ENCODE data around the gene BMAL1. TPM values are rescaled to one million over a fixed set of nuclear protein-coding genes. Genes with fewer than 3 reads are reported as not detected.

The BMAL1 gene
- polyA plus RNA-seq, 1 experiment: 12.5 TPM

DNA sequence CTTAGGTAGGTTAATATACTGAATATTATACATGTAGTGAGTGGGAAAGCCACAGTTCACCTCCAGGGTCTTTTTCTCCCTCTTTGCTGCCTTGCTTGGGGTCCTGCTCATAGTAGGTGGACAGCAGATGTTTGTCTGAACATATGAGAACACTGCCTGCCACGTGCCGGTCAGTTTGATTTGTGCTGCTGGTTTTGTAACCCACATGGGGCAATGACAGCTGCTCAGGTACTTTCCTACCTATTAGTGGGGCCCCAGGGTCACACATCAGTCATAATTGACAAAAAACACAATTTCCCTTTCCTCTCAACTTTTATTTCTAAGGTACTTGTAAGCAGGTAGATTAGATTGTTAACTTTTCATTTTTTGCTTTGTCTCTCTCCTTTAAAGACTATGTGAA is 43.8 kb downstream of the BMAL1 start:
- Histone ChIP-seq H3K4me3 (ENCODE audit: low read depth, low read length) (no peak overlapping the region), H3K27ac (ENCODE audit: low read depth, low read length) (no peak overlapping the region), H3K9me3 (ENCODE audit: control insufficient read depth, insufficient read depth, low read length) (no peaks in the 10 kb centered on the region), H3K27me3 (ENCODE audit: control insufficient read depth, insufficient read depth, low read length) (no peaks in the 10 kb centered on the region)
- no peak for DNase-seq (ENCODE audit: low read depth, low spot score)
- no peak for TF ChIP-seq CTCF (IDR thresholded peaks at IDR 0.05; ENCODE audit: low read depth, low read length)
- POLR2A ChIA-PET: no interaction called here
- CTCF ChIA-PET: interaction anchor here (1.0 to 4.3 kb wide), 6 partner anchors 13 to 358 kb away, joined by 3 to 26 read pairs (median 4); no protein-coding TSS in a partner anchor

DNA sequence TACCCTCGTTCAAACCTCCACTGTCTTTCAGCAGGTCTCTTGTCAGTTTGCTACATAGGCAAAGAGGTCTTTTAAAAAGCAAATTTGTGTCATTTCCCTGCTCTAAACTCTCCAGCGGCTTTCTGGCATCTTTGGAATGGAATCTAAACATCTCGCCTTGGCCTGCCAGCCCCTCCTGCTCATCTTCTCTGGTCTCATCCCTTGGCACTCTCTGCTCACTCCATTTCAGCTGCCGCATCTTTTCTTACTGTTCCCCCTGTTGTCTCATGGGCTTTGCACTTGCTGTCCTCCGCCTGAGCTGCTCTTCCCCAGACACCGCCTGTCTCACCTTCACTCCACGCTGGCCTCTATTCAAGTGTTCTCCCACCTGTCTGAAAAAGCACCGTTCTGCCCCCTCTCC is 46.6 kb downstream of the BMAL1 start:
- ChIA-PET CTCF (no interaction called here), POLR2A (no interaction called here)
- H3K27me3 ChIP-seq (ENCODE audit: control insufficient read depth, insufficient read depth, low read length): no peaks in the 10 kb centered on the region
- no peak for TF ChIP-seq CTCF (IDR thresholded peaks at IDR 0.05; ENCODE audit: low read depth, low read length)
- H3K27ac ChIP-seq (ENCODE audit: low read depth, low read length): no peak overlapping the region
- no peak overlapping the region for H3K4me3 ChIP-seq (ENCODE audit: low read depth, low read length)
- H3K9me3 ChIP-seq (ENCODE audit: control insufficient read depth, insufficient read depth, low read length): no peaks in the 10 kb centered on the region
- no peak for DNase-seq (ENCODE audit: low read depth, low spot score)

DNA sequence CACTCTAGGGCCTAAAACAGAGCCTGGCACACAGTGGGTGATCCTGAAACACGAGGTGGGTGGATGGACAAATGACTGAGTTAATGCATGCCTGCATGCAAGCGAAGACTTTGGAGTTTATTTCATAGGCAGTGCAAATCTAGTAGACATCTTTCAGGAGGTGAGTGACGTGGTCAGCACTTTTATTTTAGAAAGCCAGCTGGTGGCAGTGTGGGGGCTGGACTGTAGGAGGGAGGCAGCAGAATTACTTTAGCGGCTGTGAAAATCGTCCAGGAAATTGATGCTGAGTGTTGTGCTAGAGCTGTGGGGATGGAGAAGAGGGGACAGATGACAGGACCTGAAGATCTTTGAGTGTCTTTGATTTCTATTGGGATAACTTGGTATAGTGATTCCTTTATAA is 47.1 kb downstream of the BMAL1 start:
- Histone ChIP-seq H3K27me3 (ENCODE audit: control insufficient read depth, insufficient read depth, low read length) (no peaks in the 10 kb centered on the region), H3K9me3 (ENCODE audit: control insufficient read depth, insufficient read depth, low read length) (no peaks in the 10 kb centered on the region), H3K27ac (ENCODE audit: low read depth, low read length) (no peak overlapping the region), H3K4me3 (ENCODE audit: low read depth, low read length) (no peak overlapping the region)
- TF ChIP-seq CTCF (IDR thresholded peaks at IDR 0.05; ENCODE audit: low read depth, low read length): no peak
- POLR2A ChIA-PET: no interaction called here
- DNase-seq (ENCODE audit: low read depth, low spot score): no peak
- CTCF ChIA-PET: no interaction called here

DNA sequence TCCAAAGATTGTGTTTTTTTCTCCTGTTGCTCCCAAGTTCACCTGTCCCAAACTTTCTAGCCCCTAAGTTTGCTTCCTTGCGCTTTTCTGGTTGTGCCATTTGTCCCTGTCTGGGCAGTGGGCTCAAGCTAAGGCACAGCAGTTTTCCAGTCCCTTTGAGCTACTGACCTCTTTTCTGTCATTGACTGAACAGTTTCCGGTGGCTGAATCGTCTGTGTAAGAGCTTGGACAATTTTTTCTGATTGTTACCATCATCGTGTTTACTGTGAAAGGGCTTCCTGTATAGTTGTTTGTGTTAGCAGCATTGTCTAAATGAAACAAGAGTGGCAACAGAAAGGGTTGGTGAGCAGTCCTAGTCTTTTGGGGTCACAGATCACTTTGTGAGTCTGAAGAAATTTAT is 49.8 kb downstream of the BMAL1 start:
- CTCF ChIA-PET: interaction anchor here (1.2 to 2.3 kb wide), 2 partner anchors 8 to 89 kb away, joined by 5 to 12 read pairs; no protein-coding TSS in a partner anchor

GRCh38 chr11:13328286-13328685 is 50.7 kb downstream of the BMAL1 start:
- no peak for DNase-seq (ENCODE audit: low read depth, low spot score)
- CTCF ChIA-PET: interaction anchor here (1.1 kb wide), 1 partner anchor 10 kb away, joined by 5 read pairs; no protein-coding TSS in a partner anchor
- no peaks in the 10 kb centered on the region for H3K9me3 ChIP-seq (ENCODE audit: control insufficient read depth, insufficient read depth, low read length)
- no peak overlapping the region for H3K27ac ChIP-seq (ENCODE audit: low read depth, low read length)
- H3K27me3 ChIP-seq (ENCODE audit: control insufficient read depth, insufficient read depth, low read length): no peaks in the 10 kb centered on the region
- H3K4me3 ChIP-seq (ENCODE audit: low read depth, low read length): no peak overlapping the region
- TF ChIP-seq CTCF (IDR thresholded peaks at IDR 0.05; ENCODE audit: low read depth, low read length): no peak
- POLR2A ChIA-PET: no interaction called here

More for the DNA sequence above, 49.8 kb downstream of the BMAL1 start:
- no peak overlapping the region for H3K27ac ChIP-seq (ENCODE audit: low read depth, low read length)
- TF ChIP-seq CTCF (IDR thresholded peaks at IDR 0.05; ENCODE audit: low read depth, low read length): no peak
- H3K27me3 ChIP-seq (ENCODE audit: control insufficient read depth, insufficient read depth, low read length): no peaks in the 10 kb centered on the region
- H3K4me3 ChIP-seq (ENCODE audit: low read depth, low read length): no peak overlapping the region
- no peak for DNase-seq (ENCODE audit: low read depth, low spot score)
- no peaks in the 10 kb centered on the region for H3K9me3 ChIP-seq (ENCODE audit: control insufficient read depth, insufficient read depth, low read length)
- POLR2A ChIA-PET: no interaction called here
